HepG2 (cell line): Measurements from ENCODE around the gene USP30. TPM values are rescaled to one million over a fixed set of nuclear protein-coding genes. Genes with fewer than 3 reads are reported as not detected.

ENCODE experiments used
- ARNT ChIP-seq: fragments of 450-650 bp; IDR thresholded peaks from 2 replicates; pipeline ENCODE4 v1.6.1; 2017
- CBX2 ChIP-seq, 2 experiments: fragments of 200-600 bp in 1 of 2; sonication (generic); formaldehyde crosslinking in 1 of 2; IDR thresholded peaks; 2 replicates each; pipeline versions ENCODE4 v1.7.0 to v1.8.1; 2018 to 2022; ENCODE audit warnings: low read depth in 2 of 2, low read length in 1 of 2, mild to moderate bottlenecking in 1 of 2, missing genetic modification reagents in 1 of 2
- CREM ChIP-seq, 2 experiments: sonication (generic) in 1 of 2; formaldehyde crosslinking in 1 of 2; IDR thresholded peaks; 2 replicates each; pipeline versions ENCODE4 v1.4.0 to v1.6.1; 2016 to 2020; ENCODE audit warnings: antibody characterized with exemption in 1 of 2, mild to moderate bottlenecking in 1 of 2, missing genetic modification reagents in 1 of 2
- DPF2 ChIP-seq: sonication (generic); formaldehyde crosslinking; IDR thresholded peaks from 2 replicates; pipeline ENCODE4 v1.4.0; 2020; ENCODE audit warnings: mild to moderate bottlenecking, low read depth, missing genetic modification reagents, borderline replicate concordance
- DR1 ChIP-seq: sonication (generic); formaldehyde crosslinking; IDR thresholded peaks from 2 replicates; pipeline ENCODE4 v1.8.0; 2021; ENCODE audit warnings: mild to moderate bottlenecking, missing genetic modification reagents, inconsistent platforms
- GABPB1 ChIP-seq: IDR thresholded peaks from 2 replicates; pipeline ENCODE4 v1.6.1; 2016; ENCODE audit warnings: mild to moderate bottlenecking, missing genetic modification reagents, moderate library complexity, missing compliant biosample characterization
- HNF4A ChIP-seq: sonication (generic); formaldehyde crosslinking; IDR thresholded peaks from 2 replicates; pipeline ENCODE4 v1.4.0; 2020; ENCODE audit warnings: missing genetic modification reagents
- HOXA9 ChIP-seq: sonication (generic); formaldehyde crosslinking; IDR thresholded peaks from 2 replicates; pipeline ENCODE4 v1.8.1; 2022; ENCODE audit warnings: missing genetic modification reagents, mild to moderate bottlenecking, moderate library complexity, borderline replicate concordance
- KMT2B ChIP-seq: IDR thresholded peaks from 2 replicates; pipeline ENCODE4 v1.6.1; 2016; ENCODE audit warnings: missing genetic modification reagents, missing compliant biosample characterization
- MBD4 ChIP-seq: IDR thresholded peaks from 2 replicates; pipeline ENCODE4 v1.6.1; 2012; ENCODE audit warnings: low read length, inconsistent platforms, borderline replicate concordance
- MEIS1 ChIP-seq: sonication (generic); formaldehyde crosslinking; IDR thresholded peaks from 2 replicates; pipeline ENCODE4 v1.9.0; 2021; ENCODE audit warnings: mild to moderate bottlenecking, missing genetic modification reagents, moderate library complexity, borderline replicate concordance
- NFRKB ChIP-seq: fragments of 450-650 bp; IDR thresholded peaks from 2 replicates; pipeline ENCODE4 v1.6.1; 2017
- NR2F2 ChIP-seq: IDR thresholded peaks from 2 replicates; pipeline ENCODE4 v1.6.1; 2012; ENCODE audit warnings: low read depth, inconsistent platforms, borderline replicate concordance
- POLR2A ChIP-seq, 2 experiments: IDR thresholded peaks; 2 replicates each; pipeline ENCODE4 v1.6.1; 2011; ENCODE audit warnings: low read depth in 2 of 2, low read length in 2 of 2, mild to moderate bottlenecking in 1 of 2, moderate library complexity in 1 of 2; ENCODE audit not compliant: insufficient read depth in 1 of 2
- PPARG ChIP-seq: conservative IDR thresholded peaks from 2 replicates; pipeline ENCODE4 v1.6.1; 2016; ENCODE audit warnings: missing biosample characterization, missing genetic modification reagents
- RARG ChIP-seq: sonication (generic); formaldehyde crosslinking; IDR thresholded peaks from 2 replicates; pipeline ENCODE4 v1.4.0; 2020; ENCODE audit warnings: low read depth, mild to moderate bottlenecking, missing genetic modification reagents
- REXO4 ChIP-seq: sonication (generic); formaldehyde crosslinking; IDR thresholded peaks from 2 replicates; pipeline ENCODE4 v1.8.0; 2022; ENCODE audit warnings: missing genetic modification reagents, mild to moderate bottlenecking, borderline replicate concordance
- RFXANK ChIP-seq: IDR thresholded peaks from 2 replicates; pipeline ENCODE4 v1.6.1; 2016
- SCMH1 ChIP-seq: sonication (generic); formaldehyde crosslinking; IDR thresholded peaks from 2 replicates; pipeline ENCODE4 v1.9.0; 2021; ENCODE audit warnings: missing genetic modification reagents, mild to moderate bottlenecking, borderline replicate concordance
- SMAD3 ChIP-seq: sonication (generic); formaldehyde crosslinking; IDR thresholded peaks from 2 replicates; pipeline ENCODE4 v1.4.0; 2020; ENCODE audit warnings: missing genetic modification reagents
- ZNF24 ChIP-seq: fragments of 450-650 bp; IDR thresholded peaks from 2 replicates; pipeline ENCODE4 v1.6.1; 2017; ENCODE audit warnings: antibody characterized with exemption, mild to moderate bottlenecking
- ZNF569 ChIP-seq: sonication (generic); formaldehyde crosslinking; IDR thresholded peaks from 2 replicates; pipeline ENCODE4 v1.5.0; 2020; ENCODE audit warnings: mild to moderate bottlenecking, missing genetic modification reagents, moderate library complexity, borderline replicate concordance
- ZNF652 ChIP-seq: IDR thresholded peaks from 2 replicates; pipeline ENCODE4 v1.6.1; 2016; ENCODE audit warnings: low read depth, borderline replicate concordance
- ZNF724P ChIP-seq: sonication (generic); formaldehyde crosslinking; IDR thresholded peaks from 2 replicates; pipeline ENCODE4 v1.8.0; 2022; ENCODE audit warnings: missing genetic modification reagents, borderline replicate concordance
- ZSCAN21 ChIP-seq: sonication (generic); formaldehyde crosslinking; IDR thresholded peaks from 2 replicates; pipeline ENCODE4 v1.8.0; 2022; ENCODE audit warnings: mild to moderate bottlenecking, missing genetic modification reagents, moderate library complexity, borderline replicate concordance
- ZSCAN29 ChIP-seq: sonication (generic); formaldehyde crosslinking; conservative IDR thresholded peaks from 2 replicates; pipeline ENCODE4 v1.4.0; 2020; ENCODE audit warnings: mild to moderate bottlenecking, missing genetic modification reagents
- polyA plus RNA-seq, 8 experiments: library from polyadenylated mRNA; depleted of rRNA in 3 of 8; stranded (reverse) in 7 of 8; unstranded in 1 of 8; fragments of >200 nt; fragmentation: Illumina TruSeq in 4 of 8; extraction: Trizol in 4 of 8; gene quantifications; 2 replicates each; pipeline versions ENCODE4 v1.2.1 to v1.2.3, GENCODE V29; 2011 to 2016; ENCODE audit warnings: low read depth in 4 of 8, missing spikeins in 1 of 8, mixed read lengths in 1 of 8; ENCODE audit not compliant: insufficient read depth in 1 of 8
- total RNA-seq, 5 experiments: library from RNA; depleted of rRNA; stranded (reverse); fragments of >200 nt; fragmentation: Illumina TruSeq; extraction: Trizol; gene quantifications; 2 replicates each; pipeline ENCODE4 v1.2.3, GENCODE V29; 2016; ENCODE audit warnings: low read depth in 1 of 5
- TF ChIP-seq, protein P1 (sequence below): sonication (generic); formaldehyde crosslinking; IDR thresholded peaks from 2 replicates; pipeline ENCODE4 v1.4.0; 2020; ENCODE audit warnings: mild to moderate bottlenecking, missing genetic modification reagents
- TF ChIP-seq, protein P2 (sequence below): sonication (generic); formaldehyde crosslinking; IDR thresholded peaks from 2 replicates; pipeline ENCODE4 v1.4.0; 2020; ENCODE audit warnings: missing genetic modification reagents

The USP30 gene
- total and polyA plus RNA-seq, 2 of the 13 experiments (the other 11 are each of a cell fraction or from before 2014, with no cell fraction given): 11.2 to 20.8 TPM

DNA sequence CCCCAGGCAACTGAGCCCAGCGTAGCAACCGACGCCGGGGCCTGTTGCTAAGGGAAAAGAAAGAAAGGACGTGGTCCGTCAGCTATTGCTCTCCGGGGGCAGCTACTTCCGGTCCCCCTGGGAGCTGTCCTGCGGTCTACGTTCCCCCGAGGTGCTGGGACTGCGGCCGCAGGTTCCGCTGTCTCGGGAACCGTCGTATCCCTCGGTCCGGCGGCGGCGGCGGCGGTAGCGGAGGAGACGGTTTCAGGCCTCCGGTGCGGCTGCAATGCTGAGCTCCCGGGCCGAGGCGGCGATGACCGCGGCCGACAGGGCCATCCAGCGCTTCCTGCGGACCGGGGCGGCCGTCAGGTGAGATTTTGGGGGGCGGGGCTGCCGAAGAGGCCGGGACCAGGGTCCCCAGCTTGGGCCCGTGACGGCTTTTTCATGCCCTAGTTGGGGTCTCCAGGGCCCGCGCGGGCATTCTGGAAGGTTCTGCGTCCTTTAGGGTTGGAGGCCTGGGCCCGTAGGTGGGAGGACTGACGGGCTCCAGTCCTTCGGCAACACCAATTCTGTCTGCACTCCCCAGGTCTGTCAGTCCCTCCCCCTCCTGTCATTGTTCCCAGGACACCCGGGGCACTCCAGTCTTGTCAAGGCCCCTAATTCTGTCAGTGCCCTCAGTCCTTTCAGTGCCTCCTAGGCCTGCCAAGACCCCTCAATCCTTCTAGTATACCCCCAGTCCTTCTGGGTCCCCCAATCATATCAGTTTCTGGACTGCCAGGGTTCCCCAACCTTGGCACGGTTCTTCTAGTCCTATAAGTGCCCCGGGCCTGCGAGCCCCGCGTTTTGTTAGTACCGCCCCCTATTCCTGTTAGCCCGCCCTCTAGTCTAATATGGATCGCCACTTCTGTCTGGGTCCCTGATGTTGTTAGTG lies at the start of gene USP30 (continued):
- TF ChIP-seq MEIS1 (CRISPR knock-in tag) (no peak), KMT2B (CRISPR knock-in tag) (peak; percentile 97), ZNF24 (peak; percentile 72), DR1 (CRISPR knock-in tag) (peak; percentile 62), CREM (IDR thresholded peaks at IDR 0.05) (peak; percentile 49; the same call in 1 of the 2 replicates), CREM (CRISPR knock-in tag; IDR thresholded peaks at IDR 0.05) (no peak), ZNF724P (CRISPR knock-in tag) (0 out of 2 replicates have a peak, but pooled peaks have one; percentile 54), REXO4 (CRISPR knock-in tag) (no peak), SMAD3 (CRISPR knock-in tag) (peak; percentile 97), NR2F2 (no peak; the same call in 1 of the 2 replicates), MBD4 (no peak), RARG (no peak), ZNF652 (no peak), POLR2A (IDR thresholded peaks at IDR 0.05; ENCODE audit: insufficient read depth in 1 of 2, low read depth in 2 of 2, low read length in 2 of 2) (no peak), HOXA9 (CRISPR knock-in tag) (0 out of 2 replicates have a peak, but pooled peaks have one; percentile 47), ZSCAN29 (CRISPR knock-in tag) (no peak), ARNT (no peak), HNF4A (peak; percentile 65), PPARG (CRISPR knock-in tag) (peak; percentile 52; the same call in 1 of the 2 replicates), DPF2 (CRISPR knock-in tag) (no peak), RFXANK (CRISPR knock-in tag) (no peak; the same call in 1 of the 2 replicates), CBX2 (IDR thresholded peaks at IDR 0.05; ENCODE audit: low read depth, low read length) (no peak), CBX2 (CRISPR knock-in tag; IDR thresholded peaks at IDR 0.05; ENCODE audit: low read depth) (no peak), GABPB1 (CRISPR knock-in tag) (peak; percentile 100), ZNF569 (no peak), ZSCAN21 (CRISPR knock-in tag) (peak; percentile 68), SCMH1 (CRISPR knock-in tag) (no peak), NFRKB (no peak)
- TF ChIP-seq, protein P1, sequence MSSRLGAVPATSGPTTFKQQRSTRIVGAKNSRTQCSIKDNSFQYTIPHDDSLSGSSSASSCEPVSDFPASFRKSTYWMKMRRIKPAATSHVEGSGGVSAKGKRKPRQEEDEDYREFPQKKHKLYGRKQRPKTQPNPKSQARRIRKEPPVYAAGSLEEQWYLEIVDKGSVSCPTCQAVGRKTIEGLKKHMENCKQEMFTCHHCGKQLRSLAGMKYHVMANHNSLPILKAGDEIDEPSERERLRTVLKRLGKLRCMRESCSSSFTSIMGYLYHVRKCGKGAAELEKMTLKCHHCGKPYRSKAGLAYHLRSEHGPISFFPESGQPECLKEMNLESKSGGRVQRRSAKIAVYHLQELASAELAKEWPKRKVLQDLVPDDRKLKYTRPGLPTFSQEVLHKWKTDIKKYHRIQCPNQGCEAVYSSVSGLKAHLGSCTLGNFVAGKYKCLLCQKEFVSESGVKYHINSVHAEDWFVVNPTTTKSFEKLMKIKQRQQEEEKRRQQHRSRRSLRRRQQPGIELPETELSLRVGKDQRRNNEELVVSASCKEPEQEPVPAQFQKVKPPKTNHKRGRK (CRISPR knock-in tag): no peak
- TF ChIP-seq, protein P2, sequence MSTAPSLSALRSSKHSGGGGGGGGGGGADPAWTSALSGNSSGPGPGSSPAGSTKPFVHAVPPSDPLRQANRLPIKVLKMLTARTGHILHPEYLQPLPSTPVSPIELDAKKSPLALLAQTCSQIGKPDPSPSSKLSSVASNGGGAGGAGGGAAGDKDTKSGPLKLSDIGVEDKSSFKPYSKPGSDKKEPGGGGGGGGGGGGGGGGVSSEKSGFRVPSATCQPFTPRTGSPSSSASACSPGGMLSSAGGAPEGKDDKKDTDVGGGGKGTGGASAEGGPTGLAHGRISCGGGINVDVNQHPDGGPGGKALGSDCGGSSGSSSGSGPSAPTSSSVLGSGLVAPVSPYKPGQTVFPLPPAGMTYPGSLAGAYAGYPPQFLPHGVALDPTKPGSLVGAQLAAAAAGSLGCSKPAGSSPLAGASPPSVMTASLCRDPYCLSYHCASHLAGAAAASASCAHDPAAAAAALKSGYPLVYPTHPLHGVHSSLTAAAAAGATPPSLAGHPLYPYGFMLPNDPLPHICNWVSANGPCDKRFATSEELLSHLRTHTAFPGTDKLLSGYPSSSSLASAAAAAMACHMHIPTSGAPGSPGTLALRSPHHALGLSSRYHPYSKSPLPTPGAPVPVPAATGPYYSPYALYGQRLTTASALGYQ (CRISPR knock-in tag): peak; percentile 54; the same call in 1 of the 2 replicates
